HG02852 (cell line): ENCODE results near the gene NAXD.
A peak's percentile ranks its signal among the peaks of the same experiment; 100 is the strongest.
"Not testable (repeated sequence)": the region's sequence is repeated elsewhere in the genome, so short reads cannot be mapped to it uniquely, and the experiment has no call there.

Experiments
- ATAC-seq: cut with Tn5 transposase; IDR thresholded peaks from one replicate; pipeline ENCODE4 v1.9.1; 2021; ENCODE audit warnings: mild to moderate bottlenecking, moderate library complexity; ENCODE audit not compliant: unreplicated experiment

The NAXD gene

DNA sequence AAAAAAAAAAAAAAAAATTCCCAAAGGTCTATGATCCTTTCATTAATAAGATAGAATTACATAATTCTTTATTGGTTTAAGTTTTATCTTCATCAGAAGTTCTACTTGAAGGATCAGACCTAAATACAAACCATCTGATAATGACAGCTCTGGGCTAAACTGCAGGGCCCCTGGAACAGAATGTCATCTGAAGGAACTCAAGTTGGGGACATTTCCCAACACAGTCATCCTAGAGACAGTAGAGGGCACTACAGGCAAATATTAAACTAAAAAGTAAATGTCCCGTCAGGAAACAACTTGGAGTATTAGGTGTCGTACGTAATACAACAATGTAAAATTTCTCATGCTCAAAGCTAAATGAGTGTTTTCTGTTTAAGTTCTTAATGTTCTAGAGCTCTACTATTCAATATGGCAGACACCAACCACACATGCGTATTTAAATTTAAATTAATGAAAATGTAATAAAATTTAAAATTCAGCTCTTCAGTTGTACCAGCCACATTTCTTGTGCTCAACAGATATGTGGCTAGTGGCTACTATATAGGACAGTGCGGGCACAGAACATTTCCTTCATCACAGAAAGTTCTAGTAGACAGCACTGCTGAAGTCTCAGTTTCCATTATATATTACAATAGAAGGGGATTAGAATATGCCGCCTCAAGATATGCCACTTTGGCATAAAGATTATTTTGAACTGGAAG lies 21.8 kb upstream of the NAXD start:
- ATAC-seq, result peak; percentile 84

DNA sequence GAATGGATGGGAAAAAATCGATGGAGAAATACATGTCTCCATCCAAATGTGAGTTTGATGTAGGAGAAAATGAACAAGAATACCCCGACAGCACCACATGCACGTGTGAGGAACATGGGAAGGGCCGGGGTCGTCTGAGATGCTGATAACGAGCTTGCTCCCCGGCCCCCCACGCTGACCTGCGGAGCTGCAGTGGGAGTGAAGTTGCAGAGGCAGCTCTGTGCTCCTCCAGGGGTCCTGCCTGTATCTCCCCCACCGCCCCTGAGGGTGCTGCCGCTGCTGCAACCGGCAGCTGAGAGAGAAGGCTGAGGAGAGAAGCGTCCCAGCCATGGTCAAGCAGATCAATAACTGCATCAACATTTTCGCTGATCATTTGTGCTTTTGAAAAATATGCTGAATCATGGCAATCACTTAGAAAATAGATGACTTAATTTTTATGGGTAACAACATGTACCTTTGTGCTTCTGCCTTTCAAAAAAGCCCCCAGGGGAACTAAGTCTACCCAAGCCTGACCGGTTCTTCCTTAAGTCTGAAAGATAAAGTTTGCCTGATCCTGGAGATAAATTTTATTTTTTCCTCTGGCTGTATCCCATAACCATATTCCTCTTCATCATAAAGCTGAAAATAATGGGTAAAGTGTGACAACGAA lies 18.2 kb upstream of the NAXD start:
- no peak for ATAC-seq

DNA sequence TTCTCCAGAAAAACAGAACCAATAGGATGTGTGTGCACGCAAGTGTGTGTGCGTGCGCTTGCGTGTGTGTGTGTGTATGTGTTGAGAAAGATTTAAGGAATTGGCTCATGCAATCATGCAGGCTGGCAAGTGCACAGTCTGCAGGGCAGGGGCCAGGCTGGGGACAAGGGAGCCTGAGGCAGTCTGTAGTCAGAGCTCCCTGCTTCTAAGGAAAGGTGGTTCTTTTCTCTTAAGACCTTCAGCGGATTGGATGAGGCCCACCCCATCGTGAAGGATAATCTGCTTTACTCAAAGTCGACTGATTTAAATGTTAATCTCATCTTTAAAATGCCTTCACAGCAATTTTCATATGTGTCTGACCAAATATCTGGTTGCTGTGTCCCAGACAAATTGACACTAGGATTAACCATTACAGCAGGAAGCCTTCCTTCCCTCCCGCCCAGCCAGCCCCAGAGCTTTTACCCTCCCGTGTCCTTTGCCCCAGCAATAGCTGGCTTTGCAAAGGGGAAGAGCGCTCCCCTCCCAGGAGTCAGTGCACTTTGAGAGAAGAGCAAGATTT lies 15.0 kb upstream of the NAXD start:
- ATAC-seq, result no peak

DNA sequence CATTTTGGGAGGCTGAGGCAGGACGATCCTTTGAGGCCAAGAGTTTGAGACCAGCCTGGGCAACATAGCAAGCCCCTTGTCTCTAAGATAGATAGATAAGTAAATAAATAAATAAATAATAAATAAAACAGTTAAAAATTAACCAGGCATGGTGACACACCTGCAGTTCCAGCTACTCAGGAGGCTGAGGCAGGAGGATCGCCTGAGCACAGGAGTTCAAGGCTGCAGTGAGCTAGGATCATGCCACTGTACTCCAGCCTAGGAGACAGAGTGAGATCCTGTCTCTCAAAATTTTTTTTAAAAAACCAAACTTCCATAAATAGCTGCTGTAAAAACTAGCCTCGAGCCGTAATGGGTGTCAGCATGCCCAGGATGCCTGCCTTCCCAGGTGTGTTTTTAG lies 14.4 kb upstream of the NAXD start:
- ATAC-seq, result no peak

DNA sequence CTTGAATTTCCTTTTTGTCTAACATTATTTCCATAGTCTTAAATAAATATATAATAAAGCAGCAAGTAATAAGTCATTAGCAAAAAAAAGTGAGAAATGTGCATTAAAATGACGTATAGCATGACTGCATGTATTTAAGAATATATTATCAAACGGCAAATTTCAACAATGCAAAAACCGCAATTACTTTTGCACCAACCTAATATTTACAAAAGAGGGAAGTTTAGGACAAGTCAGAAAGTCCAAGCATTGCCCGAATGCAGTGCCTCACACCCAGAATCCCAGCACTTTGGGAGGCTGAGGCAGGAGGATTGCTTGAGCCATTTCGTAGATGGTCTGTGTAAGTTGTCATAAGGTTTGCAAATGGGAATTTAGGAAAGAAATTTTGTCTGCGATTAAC lies 10.2 kb upstream of the NAXD start:
- ATAC-seq, result no peak

DNA sequence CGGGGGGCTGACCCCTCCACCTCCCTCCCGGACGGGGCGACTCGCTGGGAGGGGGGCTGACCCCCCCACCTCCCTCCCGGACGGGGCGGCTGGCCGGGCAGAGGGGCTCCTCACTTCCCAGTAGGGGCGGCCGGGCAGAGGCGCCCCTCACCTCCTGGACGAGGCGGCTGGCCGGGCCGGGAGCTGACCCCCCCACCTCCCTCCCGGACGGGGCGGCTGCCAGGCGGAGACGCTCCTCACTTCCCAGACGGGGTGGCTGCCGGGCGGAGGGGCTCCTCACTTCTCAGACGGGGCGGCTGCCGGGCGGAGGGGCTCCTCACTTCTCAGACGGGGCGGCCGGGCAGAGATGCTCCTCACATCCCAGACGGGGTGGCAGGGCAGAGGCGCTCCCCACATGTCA lies 9.1 kb upstream of the NAXD start:
- ATAC-seq, result not testable (repeated sequence)

DNA sequence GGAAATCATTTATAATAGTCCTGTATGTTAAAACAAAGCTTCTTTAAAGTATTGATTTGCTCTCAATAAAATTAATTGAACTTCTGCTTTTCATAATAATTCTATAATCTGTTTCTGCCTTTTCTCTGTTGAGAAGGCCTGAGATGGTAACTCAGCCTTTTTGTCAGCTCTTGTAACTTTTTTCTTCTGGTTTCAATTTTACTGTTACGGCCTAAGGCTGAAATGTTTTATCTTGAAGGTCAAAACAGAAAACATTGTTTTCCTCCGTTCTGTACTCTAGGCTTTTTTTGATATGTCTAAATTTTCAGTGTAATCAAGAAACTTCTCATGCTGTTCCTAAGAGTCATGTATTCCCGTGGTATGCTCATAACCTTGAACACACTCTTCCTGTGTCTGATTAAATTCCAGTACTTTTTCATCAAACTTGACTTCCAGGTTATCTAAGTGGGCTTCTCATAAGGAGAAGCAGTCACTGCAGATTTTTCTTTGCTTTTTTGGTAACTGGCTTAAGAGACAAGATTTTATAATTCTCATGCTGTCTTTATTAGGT lies 7.6 kb upstream of the NAXD start:
- ATAC-seq, result no peak

DNA sequence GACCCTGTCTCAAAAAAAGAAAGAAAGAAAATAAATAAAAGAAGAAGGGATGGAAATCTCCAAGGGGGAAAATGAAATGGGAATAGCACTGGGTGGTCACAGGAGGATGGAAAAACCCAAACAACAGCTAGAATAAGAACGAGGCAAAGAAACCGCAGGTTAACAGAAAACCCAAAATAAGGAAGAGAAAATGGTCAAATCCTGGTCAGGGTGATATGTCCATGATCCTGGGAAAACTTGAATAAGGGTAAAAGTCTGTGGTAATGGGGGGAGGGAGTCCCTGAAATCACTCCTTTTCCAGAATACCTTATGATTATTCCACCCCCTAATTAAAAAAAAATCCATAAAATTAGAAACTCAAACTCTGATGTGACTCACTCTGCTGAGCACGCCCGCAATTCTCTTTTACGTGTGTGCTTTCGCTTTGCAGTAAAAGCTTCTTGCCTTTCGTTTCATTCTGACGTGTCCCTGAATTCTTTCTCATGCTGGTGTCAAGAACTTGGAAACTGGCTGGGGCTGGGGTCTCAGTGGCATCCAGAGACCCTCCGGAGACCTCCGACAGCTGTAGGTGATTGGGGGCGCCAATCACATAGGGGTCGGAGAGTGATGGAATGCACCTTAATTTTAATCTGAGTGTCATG lies 4.3 kb upstream of the NAXD start:
- ATAC-seq, result peak; percentile 30

DNA sequence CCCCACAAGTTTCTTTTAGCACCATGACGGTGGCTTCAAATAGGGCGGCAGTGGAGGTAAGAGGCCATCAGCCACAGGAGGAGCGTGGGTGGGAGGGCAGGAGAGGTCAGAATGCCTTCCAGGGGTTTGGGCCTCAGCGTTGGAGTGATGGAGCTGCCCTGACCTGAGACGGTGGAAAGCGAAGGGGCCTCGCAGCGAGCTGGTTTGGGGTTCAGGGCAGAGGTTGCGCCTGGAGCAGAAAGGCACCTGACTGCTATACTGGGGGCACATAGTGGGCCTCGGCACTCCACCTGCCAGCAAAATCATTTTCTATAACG lies 382 bp upstream of the NAXD start:
- no peak for ATAC-seq

DNA sequence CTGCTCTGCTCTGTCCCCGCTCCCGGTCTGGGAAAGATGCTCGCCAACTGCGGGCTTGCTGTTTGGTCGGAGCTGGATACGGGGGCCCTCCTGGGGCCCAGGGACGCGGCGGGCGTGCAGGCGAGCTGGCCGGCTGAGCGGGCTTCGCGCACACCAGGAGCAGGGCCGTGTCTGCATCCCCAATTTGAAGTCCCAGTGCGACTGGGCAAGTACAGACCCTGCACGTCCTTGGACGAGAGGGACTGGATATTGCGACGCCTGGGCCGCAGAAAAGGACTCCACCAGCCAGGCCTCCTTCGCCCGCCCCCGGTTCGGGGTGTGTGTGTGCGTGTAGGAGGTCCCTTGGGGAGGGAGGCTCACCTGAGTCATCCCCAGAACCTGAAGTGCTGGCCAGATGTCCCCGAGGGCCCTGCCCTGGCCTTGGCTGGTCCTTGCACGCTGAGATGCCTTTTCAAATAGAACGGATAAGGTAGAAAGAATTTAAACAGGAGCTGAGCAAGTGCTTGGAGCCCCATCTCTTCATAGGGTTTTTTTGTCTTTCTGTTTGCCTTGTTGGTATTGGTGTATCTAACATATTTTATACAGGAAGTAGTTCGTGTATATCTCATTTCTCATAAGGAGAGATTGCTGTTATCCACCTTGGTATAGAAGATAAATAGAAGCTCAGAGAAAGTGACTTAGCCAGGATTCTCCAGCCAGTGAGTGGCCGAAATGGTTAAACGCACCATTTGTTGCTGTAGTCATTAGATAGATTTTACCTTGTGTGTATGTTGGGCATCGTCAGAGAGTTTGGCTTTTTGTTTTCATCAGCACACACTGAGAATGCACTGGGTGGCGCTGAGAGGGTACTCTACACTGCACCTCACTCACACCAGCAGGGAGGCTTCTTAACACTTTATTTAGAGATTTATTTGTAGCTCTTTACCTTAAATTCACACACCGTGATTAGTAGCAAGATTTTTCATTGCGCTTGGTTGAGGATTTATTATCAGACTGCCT lies 1.1 kb downstream of the NAXD start:
- ATAC-seq, result peak; percentile 49

DNA sequence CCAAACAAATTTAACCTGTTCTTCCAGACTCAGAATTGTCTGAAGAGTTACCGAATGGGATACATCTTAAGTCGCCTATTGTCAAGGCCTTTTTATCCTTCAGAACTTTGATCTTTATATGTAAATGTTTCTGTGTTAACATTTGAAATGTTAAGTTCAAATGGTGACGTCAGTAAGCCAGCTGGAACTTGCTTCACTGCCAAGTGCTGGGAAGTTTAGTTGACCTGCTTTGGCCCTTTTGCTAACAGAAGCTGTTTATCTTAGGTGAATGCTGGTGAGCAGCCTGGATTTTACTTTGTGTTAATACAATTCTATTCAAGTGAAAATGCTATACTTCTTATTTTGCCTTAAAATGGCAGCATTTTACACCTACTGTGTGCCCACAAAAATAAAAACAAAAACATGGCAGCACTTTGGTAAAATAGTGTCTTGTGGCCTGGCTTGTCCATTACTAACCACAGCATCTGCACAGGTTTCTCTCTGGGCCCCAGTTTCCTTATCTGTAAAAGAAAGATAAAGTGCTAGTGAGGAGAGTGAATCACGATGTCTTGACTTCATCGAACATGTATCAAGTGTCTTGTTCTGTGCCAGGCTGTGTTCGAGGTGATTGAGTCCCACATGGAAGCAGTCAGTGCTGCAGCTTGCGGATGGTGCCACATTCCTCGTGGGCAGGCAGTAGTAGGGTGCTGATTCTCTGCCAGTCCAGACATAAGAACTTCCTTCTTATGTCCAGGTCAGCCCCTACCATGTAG lies 2.2 kb downstream of the NAXD start:
- ATAC-seq, result no peak

DNA sequence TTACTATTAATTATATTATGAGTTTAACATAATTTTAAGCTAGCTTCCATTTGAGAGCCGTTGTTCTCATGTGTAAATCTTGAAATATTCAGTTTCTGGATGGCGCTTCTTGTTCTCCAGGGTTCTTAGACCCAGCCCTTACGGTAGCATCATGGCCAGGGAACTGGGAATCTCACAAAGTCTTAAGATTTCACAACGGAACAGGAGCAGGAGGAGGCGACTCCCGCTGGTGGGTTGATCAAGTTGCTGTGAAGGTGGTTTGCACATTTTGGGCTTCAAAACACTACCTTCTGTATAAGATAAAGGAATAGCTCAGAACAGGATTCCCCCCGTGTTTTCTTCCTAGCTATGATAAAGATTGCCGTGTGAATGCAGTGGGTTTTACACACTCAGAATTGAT lies 2.8 kb downstream of the NAXD start:
- no peak for ATAC-seq

DNA sequence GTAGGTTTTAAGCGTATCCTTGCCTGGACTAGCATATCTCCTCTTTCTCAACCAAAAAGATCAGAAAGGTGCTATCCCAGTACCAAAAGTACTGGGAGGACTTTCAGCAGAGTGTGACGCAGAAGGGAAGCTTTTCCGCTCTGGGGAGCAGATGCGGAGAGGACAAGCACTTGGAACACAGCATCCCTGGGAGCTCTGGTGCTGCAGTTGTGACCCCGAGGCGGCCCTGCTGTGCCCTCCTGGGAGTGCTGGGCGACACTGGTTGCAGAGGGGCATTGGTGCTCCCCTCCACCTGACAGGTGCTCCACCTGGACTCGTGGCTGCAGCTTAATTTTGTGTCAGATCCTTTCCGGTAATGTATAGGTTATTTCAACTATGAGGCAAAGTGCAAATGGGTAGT lies 3.4 kb downstream of the NAXD start:
- ATAC-seq, result no peak

DNA sequence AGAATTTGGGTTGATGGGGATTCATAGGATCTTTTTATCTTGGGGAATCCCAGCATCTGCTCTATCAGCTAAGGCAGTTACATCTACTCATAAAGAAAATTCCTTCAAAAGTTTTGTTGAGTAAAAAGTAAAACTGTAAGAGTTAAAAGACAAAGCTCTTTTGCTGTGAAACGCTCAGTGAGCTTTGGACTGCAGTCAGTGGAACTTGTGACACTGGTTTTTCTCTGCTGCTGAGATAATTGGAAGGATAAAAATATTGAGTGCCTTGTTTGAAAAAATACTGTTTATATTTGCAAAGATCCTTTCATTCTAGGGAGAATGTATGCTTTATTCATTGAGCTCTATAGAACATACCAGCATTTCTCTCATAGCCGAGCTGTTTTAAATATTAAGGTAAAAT lies 5.3 kb downstream of the NAXD start:
- ATAC-seq, result no peak

DNA sequence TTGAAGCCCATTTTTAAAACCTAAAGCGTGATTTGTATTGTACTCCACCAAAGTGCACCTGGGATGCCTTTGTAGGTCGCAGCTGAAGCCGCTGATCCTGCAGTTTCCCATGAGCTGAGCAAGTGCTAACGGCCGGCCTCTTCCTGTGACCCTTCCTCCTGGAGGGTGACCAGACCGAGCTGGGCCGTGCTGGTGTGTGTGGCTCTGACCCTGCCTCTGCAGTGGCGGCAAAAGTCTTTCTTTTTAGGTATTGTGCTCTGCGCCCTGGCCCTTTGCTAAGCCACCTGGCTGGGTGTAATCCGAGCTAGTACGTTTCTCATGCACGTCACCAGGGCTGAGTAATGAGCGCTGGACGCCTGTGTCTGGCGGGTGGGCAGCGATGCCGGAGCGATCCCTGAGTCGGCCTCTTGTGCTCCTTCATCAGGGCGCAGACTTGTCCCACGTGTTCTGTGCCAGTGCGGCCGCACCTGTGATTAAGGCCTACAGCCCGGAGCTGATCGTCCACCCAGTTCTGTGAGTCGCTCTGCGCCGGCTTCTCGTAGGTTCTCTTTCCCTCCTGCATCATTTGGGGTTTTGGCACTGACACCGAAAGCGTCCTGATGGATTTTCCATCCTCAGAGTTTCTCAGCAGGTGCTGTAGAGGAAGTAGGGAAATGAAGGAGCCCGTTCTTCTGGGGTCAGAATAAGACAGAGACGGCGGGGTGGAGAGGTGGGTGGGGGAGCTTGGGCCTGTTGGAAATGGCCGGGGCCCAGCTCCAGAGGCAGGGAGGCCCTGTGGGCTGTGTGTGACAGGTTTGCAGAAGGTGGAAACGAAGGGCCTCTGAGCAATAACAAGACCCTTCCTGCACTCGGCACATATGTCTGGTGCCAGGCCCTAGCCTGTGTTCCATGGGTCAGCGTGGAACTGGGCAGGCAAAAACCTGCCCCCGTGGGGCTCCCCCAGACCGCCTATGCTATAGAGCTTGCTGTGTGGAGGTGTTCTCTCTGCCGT lies 9.7 kb downstream of the NAXD start:
- ATAC-seq, result no peak

DNA sequence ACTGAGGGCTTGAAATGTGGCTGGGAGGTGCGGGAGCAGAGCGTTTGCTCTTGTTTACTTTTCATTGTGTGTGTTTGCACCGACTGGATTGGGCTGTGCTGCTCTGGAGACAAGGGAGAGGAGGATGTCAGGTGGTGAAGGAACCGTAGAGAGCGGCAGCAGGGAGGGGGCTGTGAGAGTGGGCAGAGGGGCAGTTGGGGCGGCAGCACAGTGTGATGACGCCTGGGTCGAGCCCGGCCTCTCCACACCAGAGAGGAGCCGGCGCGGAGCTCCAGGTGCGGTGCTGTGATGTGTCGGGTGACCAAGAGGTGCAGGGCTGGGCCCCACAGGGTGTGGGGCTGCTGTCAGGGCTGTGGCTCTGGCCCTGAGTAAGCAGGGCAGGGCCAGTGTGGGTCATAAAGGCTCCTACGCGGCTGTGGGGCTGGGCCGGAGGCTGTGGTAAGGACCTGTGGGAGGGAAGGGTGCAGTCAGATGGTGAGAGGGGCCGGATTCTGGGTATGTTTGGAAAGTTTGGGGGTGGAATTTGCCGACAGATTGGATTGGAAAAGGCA lies 10.5 kb downstream of the NAXD start:
- ATAC-seq, result no peak

DNA sequence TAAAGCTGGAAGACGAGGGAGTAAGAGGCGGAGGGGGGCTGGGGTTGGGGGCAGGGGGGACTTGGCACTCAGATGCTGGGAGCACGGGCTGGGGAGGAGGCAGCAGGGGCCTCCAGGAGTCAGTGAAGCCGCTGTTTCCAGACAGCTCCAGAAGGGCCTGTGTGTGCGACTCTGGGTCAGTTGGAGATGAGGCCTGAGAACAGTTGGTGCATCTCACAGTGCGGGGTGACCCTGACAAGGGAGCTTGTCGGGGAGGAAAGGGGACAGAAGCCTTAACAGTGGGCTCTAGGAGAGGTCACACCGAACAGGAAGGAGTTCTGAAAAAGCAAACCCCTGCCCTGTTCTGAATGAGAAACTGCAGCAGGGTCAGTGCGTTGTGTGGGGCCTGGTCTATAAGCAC lies 11.2 kb downstream of the NAXD start:
- no peak for ATAC-seq

DNA sequence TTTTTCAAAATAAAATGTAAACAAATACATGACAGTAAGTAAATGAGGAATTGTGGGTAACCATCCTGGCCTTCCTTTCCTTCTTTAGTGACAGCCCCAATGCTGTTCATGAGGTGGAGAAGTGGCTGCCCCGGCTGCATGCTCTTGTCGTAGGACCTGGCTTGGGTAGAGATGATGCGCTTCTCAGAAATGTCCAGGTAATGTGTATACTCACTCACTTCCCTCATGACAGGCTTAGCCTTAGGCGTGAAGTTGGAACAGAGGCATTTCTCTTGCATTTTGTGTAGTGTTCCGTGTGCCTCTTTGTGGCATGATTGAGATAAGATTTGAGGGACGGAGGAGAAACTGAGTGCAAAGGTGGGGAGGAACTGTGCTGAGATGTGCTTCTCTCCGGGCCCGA lies 12.0 kb downstream of the NAXD start:
- ATAC-seq, result no peak
